HG03469 (cell line): ENCODE results near the gene KCNG4.
A peak's percentile ranks its signal among the peaks of the same experiment; 100 is the strongest.
"Not testable (repeated sequence)": the region's sequence is repeated elsewhere in the genome, so short reads cannot be mapped to it uniquely, and the experiment has no call there.

ENCODE experiments used
- ATAC-seq: cut with Tn5 transposase; IDR thresholded peaks from one replicate; pipeline ENCODE4 v1.9.1; 2021; ENCODE audit warnings: mild to moderate bottlenecking, moderate library complexity, moderate number of reproducible peaks; ENCODE audit not compliant: unreplicated experiment

KCNG4 gene

DNA sequence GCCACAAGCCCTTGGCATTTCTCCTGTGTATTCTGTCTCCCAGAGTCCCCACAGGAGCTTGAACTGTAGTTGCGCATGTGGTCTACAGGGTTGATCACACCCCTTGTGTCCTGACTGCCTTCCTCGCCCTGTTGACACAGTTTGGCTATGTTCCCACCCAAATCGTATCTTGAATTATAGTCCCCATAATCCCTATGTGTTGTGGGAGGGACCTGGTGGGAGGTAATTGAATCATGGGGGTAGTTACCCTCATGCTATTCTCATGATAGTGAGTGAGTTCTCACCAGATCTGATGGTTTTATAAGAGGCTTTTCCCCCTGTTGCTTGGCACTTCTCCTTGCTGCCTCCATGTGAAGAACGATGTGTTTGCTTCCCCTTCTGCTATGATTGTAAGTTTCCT is 27.7 kb downstream of the KCNG4 start:
- no peak for ATAC-seq

- ATAC-seq, result no peak
Measured at GRCh38 chr16:84209989-84210388, 29.8 kb downstream of the KCNG4 start.

- ATAC-seq, result no peak
Measured at GRCh38 chr16:84207879-84208278, 31.9 kb downstream of the KCNG4 start.

GRCh38 chr16:84207251-84207650 is 32.6 kb downstream of the KCNG4 start:
- no peak for ATAC-seq

DNA sequence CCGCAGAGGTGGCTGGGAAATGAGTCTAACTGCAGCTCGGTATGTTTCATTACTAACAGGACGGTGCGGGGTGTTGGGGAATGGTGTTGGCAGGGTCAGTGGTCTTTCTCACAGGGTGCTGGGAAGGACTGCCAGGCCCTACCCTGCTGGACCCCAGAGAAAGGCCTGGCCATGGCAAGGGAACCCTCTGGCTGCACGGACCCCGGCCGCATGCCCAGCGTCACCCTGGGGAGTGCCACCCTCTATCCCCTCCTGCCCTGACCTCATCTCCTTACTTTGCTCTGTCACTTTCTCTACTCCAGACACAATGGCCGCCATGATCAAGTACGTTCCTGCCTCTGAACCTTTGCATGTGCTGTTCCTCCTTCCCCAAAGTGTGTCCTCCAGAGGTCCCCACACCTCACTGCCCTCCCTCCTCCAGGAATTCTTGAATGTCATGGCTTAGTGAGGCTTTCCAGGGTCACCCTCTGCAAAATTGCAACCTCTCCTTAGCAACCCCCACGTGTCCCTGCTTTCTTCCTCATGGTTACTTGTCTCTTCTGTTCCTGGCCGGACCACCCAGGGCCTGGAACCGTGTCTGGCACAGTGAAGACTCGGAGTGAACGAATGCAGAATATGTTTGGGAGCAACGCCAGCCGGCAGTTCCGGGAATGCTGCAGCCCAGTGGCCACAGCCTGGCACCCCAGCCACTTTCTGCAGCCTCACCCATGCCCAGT is 33.7 kb downstream of the KCNG4 start:
- no peak for ATAC-seq

DNA sequence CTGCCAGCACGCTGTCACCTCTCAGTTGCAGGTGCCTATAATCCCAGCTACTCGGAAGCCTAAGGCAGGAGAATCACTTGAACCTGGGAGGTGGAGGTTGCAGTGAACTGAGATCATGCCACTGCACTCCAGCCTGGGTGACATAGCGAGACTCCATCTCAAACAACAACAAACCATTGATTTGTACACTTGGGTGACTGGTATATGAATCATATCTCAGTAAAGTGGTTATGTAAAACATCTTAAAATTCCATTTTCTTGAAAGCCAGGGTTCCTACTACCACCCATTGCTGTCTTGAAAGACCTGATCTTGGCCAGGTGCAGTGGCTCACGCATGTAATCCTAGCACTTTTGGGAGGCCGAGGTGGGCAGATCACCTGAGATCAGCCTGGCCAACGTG is 34.7 kb downstream of the KCNG4 start:
- not testable (repeated sequence) for ATAC-seq

DNA sequence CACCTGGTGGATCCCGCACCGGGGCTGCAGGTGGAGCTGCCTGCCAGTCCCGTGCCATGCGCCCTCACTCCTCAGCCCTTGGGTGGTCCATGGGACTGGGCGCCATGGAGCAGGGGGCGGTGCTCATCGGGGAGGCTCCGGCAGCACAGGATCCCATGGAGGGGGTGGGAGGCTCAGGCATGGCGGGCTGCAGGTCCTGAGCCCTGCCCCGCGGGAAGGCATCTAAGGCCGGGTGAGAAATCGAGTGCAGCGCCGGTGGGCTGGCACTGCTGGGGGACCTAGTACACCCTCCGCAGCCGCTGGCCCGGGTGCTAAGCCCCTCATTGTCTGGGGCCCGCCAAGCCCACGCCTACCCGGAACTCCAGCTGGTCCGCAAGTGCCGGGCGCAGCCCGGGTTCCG is 35.3 kb downstream of the KCNG4 start:
- not testable (repeated sequence) for ATAC-seq

DNA sequence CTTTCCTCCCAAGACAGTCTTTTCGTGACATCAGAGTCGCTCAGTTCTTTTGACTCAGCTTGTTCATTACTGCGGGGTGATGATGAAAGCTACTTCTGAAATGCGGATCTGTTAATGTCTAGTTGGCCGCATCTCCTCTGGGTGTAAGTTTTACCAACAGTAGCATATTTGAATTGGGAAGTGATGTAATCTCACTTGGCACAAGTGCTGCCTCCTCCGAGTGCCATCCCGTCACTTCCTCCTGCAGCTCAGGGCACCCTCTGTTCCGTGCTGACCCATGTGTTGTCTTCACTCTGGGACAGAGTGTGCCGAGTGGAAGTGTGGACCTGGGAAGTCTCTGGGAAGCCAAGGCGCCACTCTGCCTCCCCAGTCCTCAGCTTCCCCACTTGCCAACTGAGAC is 40.0 kb downstream of the KCNG4 start:
- ATAC-seq, result no peak

DNA sequence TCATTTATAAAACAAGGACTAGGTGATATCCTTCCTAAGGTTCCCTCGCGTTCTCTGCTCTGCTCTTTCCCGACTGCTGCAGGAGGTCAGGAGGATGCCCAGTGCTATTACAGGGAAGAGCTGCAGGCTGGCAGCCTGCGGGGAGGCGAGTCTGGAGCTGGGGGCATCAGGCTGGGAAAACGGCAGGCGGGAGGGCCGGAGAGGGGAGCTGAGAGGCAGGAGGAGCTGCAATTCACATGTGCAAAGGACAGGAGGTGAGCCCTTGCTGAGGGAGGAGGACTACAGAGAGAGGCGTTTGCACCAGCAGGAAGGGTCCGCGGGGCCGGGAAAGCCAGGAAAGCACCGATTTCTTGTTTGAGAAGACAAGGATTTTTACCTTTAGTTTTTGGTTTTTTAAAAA is 40.7 kb downstream of the KCNG4 start:
- ATAC-seq, result no peak

DNA sequence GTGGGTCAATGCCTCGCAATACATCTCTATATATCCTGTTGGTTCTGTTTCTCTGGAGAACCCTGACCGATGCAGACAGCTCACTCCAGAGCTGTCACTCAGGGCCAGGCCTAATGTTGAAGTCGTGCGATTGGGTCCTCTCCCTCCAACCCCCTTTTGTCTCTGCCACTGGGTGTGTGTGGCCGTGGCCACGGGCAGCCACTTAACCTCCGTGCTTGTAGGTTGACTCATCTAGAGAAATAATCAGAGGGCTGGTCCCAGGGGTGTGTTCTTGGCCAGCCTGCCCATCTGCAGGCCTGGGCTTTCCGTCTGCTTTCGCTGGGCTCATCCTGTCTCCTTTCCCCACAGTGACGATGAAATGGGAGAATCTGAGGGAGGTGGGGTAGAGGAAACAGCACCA is 41.4 kb downstream of the KCNG4 start:
- no peak for ATAC-seq

DNA sequence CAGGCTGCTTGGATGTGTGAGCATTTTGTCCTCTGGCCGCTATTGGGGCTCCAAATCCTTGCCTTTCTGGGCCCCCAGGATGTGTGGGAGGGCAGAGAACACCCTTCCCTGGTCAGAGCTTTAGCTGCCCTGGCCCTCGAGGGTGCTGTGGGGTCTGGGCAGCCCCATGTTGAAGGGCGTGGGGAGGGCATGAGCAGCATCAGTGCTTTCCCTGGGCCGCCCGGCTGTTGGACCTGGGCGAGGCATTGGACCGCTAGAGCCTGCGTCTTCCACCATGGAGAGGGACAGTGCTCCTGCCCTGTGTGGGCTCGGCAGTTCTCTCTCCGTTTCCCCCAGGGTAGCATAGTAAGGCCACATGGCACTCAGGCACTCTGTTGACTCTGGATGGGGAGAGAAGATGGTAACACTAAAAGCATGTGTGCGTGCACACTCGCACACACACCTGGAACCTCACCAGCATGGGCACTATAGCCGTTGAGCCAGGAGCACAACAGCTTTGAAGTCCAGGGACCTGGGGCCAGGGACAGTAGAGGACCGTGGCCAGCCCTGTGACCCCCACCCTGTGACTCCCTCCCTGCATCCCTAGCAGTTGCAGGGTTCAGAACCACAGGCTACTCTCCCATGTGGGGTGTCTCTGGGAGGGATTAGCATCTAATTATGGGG is 42.2 kb downstream of the KCNG4 start:
- ATAC-seq, result no peak

DNA sequence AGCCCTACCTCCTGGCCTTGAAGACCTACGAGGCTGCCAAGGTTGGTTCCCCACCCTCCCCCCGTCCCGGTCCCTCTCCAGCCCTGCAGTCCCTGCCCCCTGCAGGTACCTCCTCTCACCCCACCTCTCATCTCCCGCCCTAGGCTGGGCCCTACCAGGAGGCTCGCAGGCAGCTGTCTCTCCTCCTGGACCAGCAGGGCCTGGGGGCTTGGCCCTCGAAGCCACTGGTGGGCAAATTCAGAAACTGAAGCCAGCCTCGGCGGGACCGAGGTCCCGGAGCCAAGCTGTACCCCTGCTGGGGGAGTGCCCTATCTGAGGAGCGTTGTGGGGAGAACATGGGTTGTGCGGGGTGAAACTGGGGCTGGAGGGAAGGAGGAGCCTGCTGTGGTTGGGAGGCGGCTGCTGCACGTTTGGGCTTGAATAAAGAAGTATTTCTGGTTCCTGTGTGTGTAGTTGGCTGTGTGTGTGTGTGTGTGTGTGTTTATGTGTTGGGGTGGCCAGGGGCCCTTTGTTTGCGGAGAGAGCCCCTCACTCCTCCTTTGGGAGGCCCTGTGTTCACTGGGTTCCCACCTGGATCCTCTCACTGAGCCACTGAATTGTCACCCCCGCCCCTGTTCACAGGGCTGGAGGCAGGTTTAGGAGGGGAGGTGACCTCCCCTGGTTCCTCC is 43.0 kb downstream of the KCNG4 start:
- no peak for ATAC-seq

GRCh38 chr16:84196101-84196500 is 43.7 kb downstream of the KCNG4 start:
- no peak for ATAC-seq

DNA sequence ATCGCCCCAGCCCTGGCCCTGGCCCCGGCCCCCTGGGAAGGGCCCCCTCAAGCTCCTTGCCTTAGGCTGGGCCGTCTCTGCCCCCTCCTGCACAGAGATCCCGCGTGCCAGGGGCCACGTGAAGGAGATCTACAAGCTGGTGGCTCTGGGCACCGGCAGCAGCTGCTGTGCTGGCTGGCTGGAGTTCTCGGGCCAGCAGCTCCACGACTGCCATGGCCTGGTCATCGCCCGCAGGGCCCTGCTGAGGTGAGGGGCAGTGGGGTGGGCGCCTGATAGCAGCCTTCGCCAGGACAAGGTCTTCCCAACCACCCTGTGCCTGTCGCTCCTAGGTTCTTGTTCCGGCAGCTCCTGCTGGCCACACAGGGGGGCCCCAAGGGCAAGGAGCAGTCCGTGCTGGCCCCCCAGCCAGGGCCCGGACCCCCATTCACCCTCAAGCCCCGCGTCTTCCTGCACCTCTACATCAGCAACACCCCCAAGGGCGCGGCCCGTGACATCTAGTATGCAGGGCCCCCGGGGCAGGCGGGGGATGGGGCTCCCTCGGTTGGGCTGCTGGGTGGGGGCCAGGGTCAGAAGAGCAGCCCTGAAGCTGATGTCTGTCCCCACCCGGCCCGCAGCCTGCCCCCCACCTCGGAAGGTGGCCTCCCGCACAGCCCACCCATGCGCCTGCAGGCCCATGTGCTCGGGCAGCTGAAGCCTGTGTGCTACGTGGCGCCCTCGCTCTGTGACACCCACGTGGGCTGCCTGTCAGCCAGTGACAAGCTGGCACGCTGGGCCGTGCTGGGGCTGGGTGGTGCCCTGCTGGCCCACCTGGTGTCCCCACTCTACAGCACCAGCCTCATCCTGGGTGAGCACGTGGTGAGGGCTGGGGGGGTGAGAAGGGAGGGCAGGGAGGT is 44.4 kb downstream of the KCNG4 start:
- no peak for ATAC-seq

- peak; percentile 59 for ATAC-seq
Measured at GRCh38 chr16:84194470-84195200, 45.2 kb downstream of the KCNG4 start.

- no peak for ATAC-seq
Measured at GRCh38 chr16:84194018-84194417, 45.8 kb downstream of the KCNG4 start.

DNA sequence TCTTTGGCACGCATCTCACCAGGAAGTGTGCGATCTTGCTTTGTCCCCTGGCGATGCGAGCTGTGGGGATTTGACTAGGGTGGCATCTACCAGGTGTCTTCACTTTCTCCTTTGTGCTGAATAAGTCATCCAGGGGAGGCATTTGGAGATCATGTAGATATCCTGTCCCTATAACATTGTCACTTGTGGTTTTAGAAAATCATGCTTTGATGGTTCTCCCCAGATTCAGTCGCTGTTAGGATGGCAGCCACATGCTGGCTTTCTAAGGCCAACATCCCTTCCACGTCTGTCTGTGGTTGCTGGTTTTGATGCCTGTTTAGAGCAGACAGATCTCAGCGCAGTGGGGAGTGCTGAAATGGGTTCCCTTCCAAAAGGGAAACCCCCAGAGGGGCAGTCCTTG is 46.3 kb downstream of the KCNG4 start:
- no peak for ATAC-seq

- no peak for ATAC-seq
Measured at GRCh38 chr16:84191466-84191865, 48.3 kb downstream of the KCNG4 start.

DNA sequence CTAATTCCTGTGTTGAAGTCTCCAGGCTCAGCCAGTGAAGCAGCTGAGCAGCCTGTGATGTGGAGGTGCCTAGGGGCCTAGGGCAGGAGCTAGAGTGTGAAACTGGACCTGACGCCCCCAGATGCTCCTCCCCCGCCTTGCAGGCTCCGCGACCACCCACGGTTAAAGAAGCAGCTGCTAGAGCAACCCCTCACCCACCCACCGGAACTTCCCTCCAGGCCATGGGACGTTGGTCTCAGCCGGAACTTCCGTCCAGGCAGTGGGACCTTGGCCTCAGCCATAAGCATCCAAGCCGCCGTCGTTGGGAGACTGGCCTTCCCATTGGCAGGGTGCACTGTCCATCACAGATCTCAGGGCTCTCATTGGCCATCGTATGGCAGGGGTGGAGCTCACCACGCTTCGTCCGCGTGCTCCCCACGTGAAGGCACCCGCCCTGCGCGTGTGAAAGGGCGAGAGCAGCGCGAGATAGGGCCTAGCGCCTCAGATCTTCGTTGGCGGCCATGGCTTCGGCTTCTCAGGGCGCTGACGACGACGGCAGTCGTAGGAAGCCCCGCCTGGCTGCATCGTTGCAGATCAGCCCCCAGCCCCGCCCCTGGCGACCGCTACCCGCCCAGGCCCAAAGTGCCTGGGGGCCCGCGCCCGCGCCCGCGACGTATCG is 49.0 kb downstream of the KCNG4 start, which contains the start of gene ADAD2:
TSS of gene ADAD2 (plus strand) at position 427 of the 658 bp plus-strand sequence. CDS start at position 501, 74 bp downstream.
- ATAC-seq, result no peak
